AG10803 (cell line): ENCODE measurements around the gene CFDP1.
A peak's percentile ranks its signal among the peaks of the same experiment; 100 is the strongest.

ENCODE experiments used
- DNase-seq: peaks from one replicate; pipeline ENCODE4 v3.0.0; 2010; ENCODE audit warnings: low read depth
- H3K4me3 ChIP-seq: 2 replicates; pipeline ENCODE4 v1.5.1; 2011; ENCODE audit warnings: mild to moderate bottlenecking, low read length, control low read depth
- TF ChIP-seq, protein P1 (sequence below): conservative IDR thresholded peaks from 2 replicates; pipeline ENCODE4 v1.5.1; 2011; ENCODE audit warnings: mild to moderate bottlenecking, low read length, control low read depth, inconsistent platforms

CFDP1 gene

GRCh38 chr16:75329943-75330342 lies 103.4 kb downstream of the CFDP1 start:
- no peak for DNase-seq
- TF ChIP-seq, protein P1, sequence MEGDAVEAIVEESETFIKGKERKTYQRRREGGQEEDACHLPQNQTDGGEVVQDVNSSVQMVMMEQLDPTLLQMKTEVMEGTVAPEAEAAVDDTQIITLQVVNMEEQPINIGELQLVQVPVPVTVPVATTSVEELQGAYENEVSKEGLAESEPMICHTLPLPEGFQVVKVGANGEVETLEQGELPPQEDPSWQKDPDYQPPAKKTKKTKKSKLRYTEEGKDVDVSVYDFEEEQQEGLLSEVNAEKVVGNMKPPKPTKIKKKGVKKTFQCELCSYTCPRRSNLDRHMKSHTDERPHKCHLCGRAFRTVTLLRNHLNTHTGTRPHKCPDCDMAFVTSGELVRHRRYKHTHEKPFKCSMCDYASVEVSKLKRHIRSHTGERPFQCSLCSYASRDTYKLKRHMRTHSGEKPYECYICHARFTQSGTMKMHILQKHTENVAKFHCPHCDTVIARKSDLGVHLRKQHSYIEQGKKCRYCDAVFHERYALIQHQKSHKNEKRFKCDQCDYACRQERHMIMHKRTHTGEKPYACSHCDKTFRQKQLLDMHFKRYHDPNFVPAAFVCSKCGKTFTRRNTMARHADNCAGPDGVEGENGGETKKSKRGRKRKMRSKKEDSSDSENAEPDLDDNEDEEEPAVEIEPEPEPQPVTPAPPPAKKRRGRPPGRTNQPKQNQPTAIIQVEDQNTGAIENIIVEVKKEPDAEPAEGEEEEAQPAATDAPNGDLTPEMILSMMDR = no peak
- no peak overlapping the region for H3K4me3 ChIP-seq

DNA sequence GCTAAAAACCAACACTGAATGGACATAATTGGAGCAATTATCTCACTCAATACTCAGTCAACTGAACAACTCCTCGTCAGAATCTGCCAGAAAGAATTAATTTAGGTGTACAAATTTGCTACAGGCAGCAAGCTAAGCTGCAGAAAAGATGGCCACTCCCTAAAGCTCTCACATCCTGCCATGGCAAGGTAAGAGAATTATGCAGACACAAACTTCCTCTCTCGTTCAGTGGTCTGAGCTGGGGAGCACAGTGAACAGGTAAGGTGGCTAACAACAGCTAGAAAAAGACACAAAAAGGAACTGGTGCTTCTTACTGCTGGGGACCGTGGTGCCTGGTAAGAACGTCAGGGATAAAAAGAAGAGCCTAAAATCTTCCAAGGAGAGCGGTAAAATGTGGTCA lies 107.0 kb downstream of the CFDP1 start:
- TF ChIP-seq, protein P1 = no peak
- DNase-seq = no peak
- H3K4me3 ChIP-seq = no peak overlapping the region

DNA sequence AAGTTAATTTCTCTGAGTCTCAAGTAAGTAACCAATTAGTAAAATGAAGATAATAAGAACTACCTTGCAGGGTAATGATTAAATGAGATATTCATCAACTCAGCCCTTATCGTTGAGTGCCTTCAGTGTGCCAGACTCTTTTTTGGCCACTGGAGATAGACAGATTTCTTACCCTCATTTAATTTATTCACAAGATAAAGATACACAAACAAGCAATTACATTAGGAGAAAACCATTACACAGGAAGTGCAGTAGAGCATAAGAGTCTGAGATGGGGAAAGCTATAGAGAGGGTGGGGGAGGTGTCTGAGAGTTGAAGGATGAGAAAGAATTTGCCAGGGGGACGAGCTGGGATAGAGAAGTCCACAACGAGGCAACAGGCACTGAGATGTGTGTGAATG lies 109.4 kb downstream of the CFDP1 start:
- H3K4me3 ChIP-seq = no peak overlapping the region
- TF ChIP-seq, protein P1 = no peak

DNA sequence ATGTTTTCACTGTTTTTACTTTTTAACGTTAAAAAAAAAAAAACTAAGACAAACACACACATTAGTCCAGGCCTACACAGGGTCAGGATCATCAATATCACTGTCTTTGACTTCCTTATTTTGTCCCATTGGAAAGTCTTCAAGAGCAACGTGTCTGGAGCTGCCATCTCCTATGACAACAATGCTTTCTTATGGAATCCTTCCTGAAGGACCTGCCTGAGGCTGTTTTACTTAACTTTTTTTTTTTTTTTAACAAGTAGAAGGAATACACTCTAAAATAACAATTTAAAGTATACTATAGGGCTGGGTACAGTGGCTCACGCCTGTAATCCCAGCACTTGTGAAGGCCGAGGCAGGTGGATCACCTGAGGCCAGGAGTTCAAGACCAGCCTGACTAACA lies 110.1 kb downstream of the CFDP1 start:
- H3K4me3 ChIP-seq = no peak overlapping the region
- TF ChIP-seq, protein P1 = no peak
- no peak for DNase-seq

More for the DNA sequence above, 109.4 kb downstream of the CFDP1 start:
- no peak for DNase-seq

DNA sequence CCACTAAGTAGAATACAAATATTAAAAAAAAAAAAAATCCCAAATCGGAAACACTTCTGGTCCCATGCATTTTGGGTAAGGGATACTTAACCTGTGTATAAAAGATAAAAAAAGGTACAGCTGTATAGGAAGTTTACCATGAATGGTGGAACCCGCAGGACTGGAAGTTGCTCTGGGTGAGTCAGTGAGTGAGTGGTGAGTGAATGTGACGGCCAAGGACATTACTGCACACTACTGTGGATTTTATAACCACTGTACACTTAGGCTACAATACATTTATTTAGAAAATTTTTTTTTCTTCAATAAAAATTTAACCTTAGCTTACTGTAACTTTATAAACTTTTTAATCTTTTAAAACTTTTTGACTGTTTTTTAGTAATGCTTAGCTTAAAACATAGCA lies 110.6 kb downstream of the CFDP1 start:
- no peak overlapping the region for H3K4me3 ChIP-seq
- DNase-seq = peak; percentile 31
- TF ChIP-seq, protein P1 = no peak

DNA sequence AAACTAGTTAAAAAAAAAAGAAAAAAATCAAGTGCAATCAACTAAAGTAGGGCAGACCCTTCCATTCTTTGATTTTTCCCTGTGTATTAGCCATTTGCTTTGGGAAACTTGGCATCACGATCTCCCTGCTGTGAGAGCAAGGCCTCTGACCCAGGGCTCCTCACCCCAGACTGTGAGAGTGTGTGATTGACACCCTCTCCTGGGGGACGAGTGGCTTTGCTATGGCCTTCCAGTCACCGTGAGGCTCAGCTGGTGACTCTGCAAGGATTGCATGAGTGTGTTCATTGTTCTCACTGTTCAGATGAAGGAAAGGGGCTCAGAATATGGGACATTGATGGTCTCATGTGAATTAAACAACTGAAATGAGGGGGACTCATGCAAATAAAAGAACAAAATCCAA lies 112.9 kb downstream of the CFDP1 start:
- DNase-seq = no peak
- TF ChIP-seq, protein P1 = no peak
- peak overlapping the region; percentile 53 for H3K4me3 ChIP-seq

DNA sequence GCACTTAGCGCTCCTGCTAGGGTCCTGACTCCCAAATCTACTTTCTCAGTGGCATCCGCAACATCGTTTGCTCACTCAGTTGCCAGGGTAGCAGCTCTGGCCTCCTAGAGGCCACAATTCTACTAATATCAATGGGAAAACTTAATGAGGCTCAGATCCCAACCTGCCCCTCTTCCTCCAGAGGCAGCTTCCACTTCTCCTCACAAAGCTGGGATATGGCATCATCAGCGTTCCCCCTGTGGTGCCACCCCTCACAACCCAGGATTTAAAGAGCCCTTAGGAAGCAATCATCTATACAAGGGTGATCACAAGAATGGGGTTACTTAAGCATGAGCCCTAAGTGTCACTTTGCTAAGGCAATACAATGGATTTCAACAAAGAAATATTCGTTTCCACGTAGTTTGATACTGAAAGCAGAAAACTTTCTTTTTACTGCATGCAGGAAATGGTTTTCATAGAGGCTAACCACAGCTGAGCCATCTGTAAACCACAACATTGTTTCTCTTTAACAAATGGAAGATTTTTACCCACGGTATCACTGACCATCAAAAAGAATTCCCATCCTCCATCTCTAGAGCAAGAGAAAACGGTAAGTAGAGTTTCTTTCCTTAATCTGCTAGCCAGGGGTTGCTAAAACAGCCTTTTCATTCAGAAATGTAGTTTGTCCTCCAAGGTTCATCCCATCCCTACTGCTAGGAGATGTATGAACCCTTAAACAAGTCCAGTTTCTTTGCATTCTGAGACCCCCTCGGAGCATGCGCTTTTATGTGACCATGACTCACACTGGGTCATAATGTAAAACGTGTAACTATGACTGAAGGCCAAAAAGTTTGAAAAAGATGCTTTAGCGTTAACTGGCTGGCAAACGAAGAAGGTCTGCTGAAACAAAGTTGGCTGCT lies 113.5 kb downstream of the CFDP1 start:
- TF ChIP-seq, protein P1 = peak; percentile 17
- DNase-seq = peak; percentile 93
- H3K4me3 ChIP-seq = peak overlapping the region; percentile 53
